Neuronal stem cell (in vitro differentiated cells): ENCODE measurements around the gene CEBPA.

Experiments
- DNase-seq: peaks from one replicate; pipeline ENCODE4 v3.0.0-alpha.2; 2013; ENCODE audit warnings: low spot score
- H2AFZ ChIP-seq: one replicate; pipeline ENCODE4 v1.6.1; 2013; ENCODE audit warnings: mild to moderate bottlenecking, low read length, inconsistent platforms
- H2AK5ac ChIP-seq: 2 replicates; pipeline ENCODE4 v1.6.1; 2013; ENCODE audit warnings: low read depth, mild to moderate bottlenecking, inconsistent platforms, low read length, moderate library complexity, mixed read lengths
- H2BK120ac ChIP-seq: 2 replicates; pipeline ENCODE4 v1.6.1; 2013; ENCODE audit warnings: low read depth, mild to moderate bottlenecking, inconsistent platforms, low read length, moderate library complexity, mixed read lengths
- H2BK12ac ChIP-seq: one replicate; pipeline ENCODE4 v1.6.1; 2013; ENCODE audit warnings: low read length, inconsistent platforms
- H2BK15ac ChIP-seq: 2 replicates; pipeline ENCODE4 v1.6.1; 2013; ENCODE audit warnings: mild to moderate bottlenecking, low read length, inconsistent platforms, mixed read lengths
- H2BK5ac ChIP-seq: one replicate; pipeline ENCODE4 v1.6.1; 2013; ENCODE audit warnings: inconsistent platforms, mild to moderate bottlenecking, low read length, moderate library complexity
- H3K14ac ChIP-seq: one replicate; pipeline ENCODE4 v1.6.1; 2013; ENCODE audit warnings: low read length, inconsistent platforms
- H3K18ac ChIP-seq: 2 replicates; pipeline ENCODE4 v1.6.1; 2013; ENCODE audit warnings: low read length, inconsistent platforms
- H3K23ac ChIP-seq: 2 replicates; pipeline ENCODE4 v1.6.1; 2013; ENCODE audit warnings: low read depth, mild to moderate bottlenecking, mixed read lengths, low read length, inconsistent platforms; ENCODE audit not compliant: poor library complexity
- H3K27ac ChIP-seq: replicated peaks from 3 replicates; pipeline ENCODE4 v1.5.1; 2013; ENCODE audit warnings: low read length, inconsistent platforms
- H3K27me3 ChIP-seq, 3 experiments: 2 replicates each; pipeline ENCODE4 v1.6.1; 2013; ENCODE audit warnings: low read length in 3 of 3, mild to moderate bottlenecking in 2 of 3, inconsistent platforms in 1 of 3, low read depth in 1 of 3, mixed read lengths in 1 of 3, moderate library complexity in 1 of 3; ENCODE audit not compliant: control insufficient read depth in 3 of 3, insufficient read depth in 3 of 3
- H3K36me3 ChIP-seq, 2 donors: replicated peaks in 1 of 2; 2 replicates each; pipeline ENCODE4 v1.6.1; 2013; ENCODE audit warnings: low read length in 2 of 2; ENCODE audit not compliant: control insufficient read depth in 2 of 2, insufficient read depth in 2 of 2
- H3K4ac ChIP-seq: 2 replicates; pipeline ENCODE4 v1.6.1; 2013; ENCODE audit warnings: inconsistent platforms, mild to moderate bottlenecking, low read length, moderate library complexity
- H3K4me1 ChIP-seq, 2 donors: 1 replicate in 1 of 2; 2 replicates in 1 of 2; pipeline ENCODE4 v1.6.1; 2013; ENCODE audit warnings: low read length in 2 of 2, low read depth in 1 of 2; ENCODE audit not compliant: control insufficient read depth in 2 of 2, insufficient read depth in 1 of 2
- H3K4me2 ChIP-seq: one replicate; pipeline ENCODE4 v1.6.1; 2013; ENCODE audit warnings: mild to moderate bottlenecking, low read length, inconsistent platforms; ENCODE audit not compliant: insufficient read depth, poor library complexity, severe bottlenecking
- H3K4me3 ChIP-seq, 2 donors: 2 replicates each; pipeline ENCODE4 v1.5.1; 2013; ENCODE audit warnings: low read length in 2 of 2, mild to moderate bottlenecking in 2 of 2, inconsistent platforms in 1 of 2, moderate library complexity in 1 of 2
- H3K79me1 ChIP-seq: one replicate; pipeline ENCODE4 v1.6.1; 2013; ENCODE audit warnings: low read depth, mild to moderate bottlenecking, inconsistent platforms, low read length, moderate library complexity
- H3K9ac ChIP-seq: one replicate; pipeline ENCODE4 v1.6.1; 2013; ENCODE audit warnings: mild to moderate bottlenecking, low read depth, low read length, inconsistent platforms; ENCODE audit not compliant: poor library complexity
- H3K9me3 ChIP-seq, 2 donors: replicated peaks in 1 of 2; 2 replicates each; pipeline versions ENCODE3 to v1.6.1; 2013; ENCODE audit warnings: low read length in 2 of 2, mild to moderate bottlenecking in 2 of 2, inconsistent platforms in 1 of 2, low read depth in 1 of 2, mixed read lengths in 1 of 2, moderate library complexity in 1 of 2; ENCODE audit not compliant: control insufficient read depth in 2 of 2, insufficient read depth in 1 of 2
- H4K8ac ChIP-seq: one replicate; pipeline ENCODE4 v1.6.1; 2013; ENCODE audit warnings: low read depth, mild to moderate bottlenecking, inconsistent platforms, low read length, moderate library complexity
- H4K91ac ChIP-seq: one replicate; pipeline ENCODE4 v1.6.1; 2013; ENCODE audit warnings: low read length, low read depth, mild to moderate bottlenecking, inconsistent platforms; ENCODE audit not compliant: poor library complexity
- WGBS, 2 donors: extraction: QIAGEN DNeasy Blood & Tissue Kit; methylation state at CpG; one replicate each; pipeline ENCODE4 v1.1.7; 2013; ENCODE audit warnings: missing lambda C conversion rate in 2 of 2, mixed read lengths in 1 of 2; ENCODE audit not compliant: insufficient read length in 2 of 2, insufficient replicate concordance in 1 of 2; ENCODE audit errors: extremely low coverage in 2 of 2; 5-methylcytosine and 5-hydroxymethylcytosine counted together

CEBPA gene

GRCh38 chr19:33252971-33253370 lies 49.4 kb downstream of the CEBPA start:
- no peak overlapping the region for H2BK15ac ChIP-seq
- DNase-seq = no peak
- H3K36me3 ChIP-seq = no peaks in the 10 kb centered on the region
- H3K14ac ChIP-seq = no peak overlapping the region
- peak overlapping the region; percentile 56 for H2AK5ac ChIP-seq
- no peak overlapping the region for H2BK120ac ChIP-seq
- no CpG with 5 or more reads among the region's 8 CpGs for WGBS, 2 donors
- H3K4ac ChIP-seq = no peak overlapping the region
- H3K4me2 ChIP-seq = no peak overlapping the region
- peak overlapping the region; percentile 9 for H3K18ac ChIP-seq
- H3K79me1 ChIP-seq = peaks cover 2% of the 10 kb centered on the region
- no peak overlapping the region for H3K27ac ChIP-seq
- no peak overlapping the region for H2AFZ ChIP-seq
- no peak overlapping the region for H4K91ac ChIP-seq
- no peak overlapping the region for H3K4me3 ChIP-seq
- H2BK12ac ChIP-seq = no peak overlapping the region
- H3K4me1 ChIP-seq = peaks cover 0 to 4% of the 10 kb centered on the region in 2 donors
- H4K8ac ChIP-seq = no peak overlapping the region
- peaks cover 0 to 6% of the 10 kb centered on the region in 2 donors for H3K9me3 ChIP-seq
- peak overlapping the region; percentile 70 for H3K23ac ChIP-seq
- H2BK5ac ChIP-seq = no peak overlapping the region
- no peaks in the 10 kb centered on the region for H3K27me3 ChIP-seq
- H3K9ac ChIP-seq = no peak overlapping the region

GRCh38 chr19:33252418-33252962 lies 49.8 kb downstream of the CEBPA start:
- H3K27ac ChIP-seq = no peak overlapping the region
- peaks cover 0 to 6% of the 10 kb centered on the region in 2 donors for H3K9me3 ChIP-seq
- no peak overlapping the region for H3K14ac ChIP-seq
- no peaks in the 10 kb centered on the region for H3K27me3 ChIP-seq
- no peak overlapping the region for H4K8ac ChIP-seq
- H2AK5ac ChIP-seq = peak overlapping the region; percentile 56
- no peak overlapping the region for H2AFZ ChIP-seq
- no peak overlapping the region for H2BK12ac ChIP-seq
- no peak overlapping the region for H2BK120ac ChIP-seq
- no CpG with 5 or more reads among the region's 4 CpGs for WGBS, 2 donors
- H4K91ac ChIP-seq = no peak overlapping the region
- H3K23ac ChIP-seq = peak overlapping the region; percentile 6
- H2BK5ac ChIP-seq = no peak overlapping the region
- H3K79me1 ChIP-seq = peaks cover 2% of the 10 kb centered on the region
- H3K36me3 ChIP-seq = no peaks in the 10 kb centered on the region
- no peak overlapping the region for H3K18ac ChIP-seq
- no peak for DNase-seq
- no peak overlapping the region for H3K9ac ChIP-seq
- no peak overlapping the region for H3K4ac ChIP-seq
- H3K4me1 ChIP-seq = peaks cover 0 to 4% of the 10 kb centered on the region in 2 donors
- no peak overlapping the region for H3K4me2 ChIP-seq
- no peak overlapping the region for H3K4me3 ChIP-seq
- H2BK15ac ChIP-seq = no peak overlapping the region

- Histone ChIP-seq H2AK5ac (no peak overlapping the region), H3K27me3 (no peaks in the 10 kb centered on the region), H2BK12ac (no peak overlapping the region), H3K9ac (no peak overlapping the region), H3K4me3 (no peak overlapping the region), H3K4ac (no peak overlapping the region), H3K9me3 (peaks cover 0 to 6% of the 10 kb centered on the region in 2 donors), H2AFZ (no peak overlapping the region), H3K18ac (peak overlapping the region; percentile 29), H3K4me1 (peaks cover 0 to 4% of the 10 kb centered on the region in 2 donors), H2BK5ac (peak overlapping the region; percentile 75), H2BK120ac (no peak overlapping the region), H2BK15ac (no peak overlapping the region), H3K36me3 (no peaks in the 10 kb centered on the region), H4K91ac (no peak overlapping the region), H3K27ac (no peak overlapping the region), H4K8ac (no peak overlapping the region), H3K14ac (no peak overlapping the region), H3K79me1 (peaks cover 2% of the 10 kb centered on the region), H3K23ac (peak overlapping the region; percentile 45), H3K4me2 (no peak overlapping the region)
- no peak for DNase-seq
- WGBS, 2 donors = no CpG with 5 or more reads among the region's 17 CpGs
Measured at GRCh38 chr19:33251526-33252090, 50.7 kb downstream of the CEBPA start.

GRCh38 chr19:33251076-33251475 lies 51.3 kb downstream of the CEBPA start:
- no peak for DNase-seq
- peak overlapping the region; percentile 74 for H3K18ac ChIP-seq
- peak overlapping the region; percentile 73 for H3K14ac ChIP-seq

More at GRCh38 chr19:33251076-33251475, 51.3 kb downstream of the CEBPA start:
- H2BK5ac ChIP-seq = peak overlapping the region; percentile 75
- H4K91ac ChIP-seq = no peak overlapping the region
- H3K4me3 ChIP-seq = no peak overlapping the region
- no peak overlapping the region for H3K9ac ChIP-seq
- no peak overlapping the region for H2AFZ ChIP-seq
- peak overlapping the region; percentile 15 for H2BK15ac ChIP-seq
- no peaks in the 10 kb centered on the region for H3K27me3 ChIP-seq
- H3K79me1 ChIP-seq = peaks cover 2% of the 10 kb centered on the region
- no CpG with 5 or more reads among the region's 12 CpGs for WGBS, 2 donors
- H4K8ac ChIP-seq = no peak overlapping the region
- no peak overlapping the region for H3K27ac ChIP-seq
- peaks cover 0 to 4% of the 10 kb centered on the region in 2 donors for H3K4me1 ChIP-seq
- H3K4me2 ChIP-seq = no peak overlapping the region
- no peak overlapping the region for H2BK12ac ChIP-seq
- peaks cover 2 to 8% of the 10 kb centered on the region in 2 donors for H3K9me3 ChIP-seq
- no peaks in the 10 kb centered on the region for H3K36me3 ChIP-seq
- H2BK120ac ChIP-seq = no peak overlapping the region
- peak overlapping the region; percentile 45 for H3K23ac ChIP-seq
- peak overlapping the region; percentile 69 for H2AK5ac ChIP-seq
- H3K4ac ChIP-seq = no peak overlapping the region
